Upper lobe of right lung (tissue), 1 donor: ENCODE results near the gene KCND3. TPM values are rescaled to one million over a fixed set of nuclear protein-coding genes. Genes with fewer than 3 reads are reported as not detected.

Source experiments
- ATAC-seq: fragments of 200-7000 bp; cut with Tn5 transposase; one replicate; pipeline ENCODE4 v1.9.1; 2020; ENCODE audit warnings: mild to moderate bottlenecking, moderate library complexity
- DNase-seq: peaks from one replicate; pipeline ENCODE4 v3.0.0-alpha.2; 2020
- H3K27ac ChIP-seq: fragments of 200-600 bp; one replicate; pipeline ENCODE4 v1.8.0; 2022
- H3K27me3 ChIP-seq: fragments of 200-600 bp; one replicate; pipeline ENCODE4 v1.8.0; 2022; ENCODE audit warnings: mild to moderate bottlenecking
- H3K36me3 ChIP-seq: fragments of 200-600 bp; one replicate; pipeline ENCODE4 v1.8.0; 2022
- H3K4me1 ChIP-seq: fragments of 200-600 bp; one replicate; pipeline ENCODE4 v1.8.0; 2022
- H3K4me3 ChIP-seq: fragments of 200-600 bp; one replicate; pipeline ENCODE4 v1.8.0; 2022; ENCODE audit warnings: mild to moderate bottlenecking
- H3K9me3 ChIP-seq: fragments of 200-600 bp; one replicate; pipeline ENCODE4 v1.8.0; 2022
- intact Hi-C: fragments of 100-400 bp; cut with DNase I; formaldehyde crosslinking; loops from one replicate; pipeline ENCODE4 v1.11.0; 2022
- total RNA-seq: library from RNA; stranded (reverse); fragmentation: NEBNext Ultra II Directional; extraction: Animal tissue kit (Norgen Biotek cat#: 25700); gene quantifications from one replicate; pipeline ENCODE4 v1.2.1, GENCODE V29; 2021
- TF ChIP-seq, protein P1 (sequence below): fragments of 200-600 bp; IDR thresholded peaks from one replicate; pipeline ENCODE4 v1.8.0; 2022; ENCODE audit warnings: antibody characterized with exemption
- donor health status: DM: no; HTN: yes; CAD: no; lungs with severe emphysema.

The KCND3 gene
- total RNA-seq, 1 donor from 2014 or later = 6.3 TPM

DNA sequence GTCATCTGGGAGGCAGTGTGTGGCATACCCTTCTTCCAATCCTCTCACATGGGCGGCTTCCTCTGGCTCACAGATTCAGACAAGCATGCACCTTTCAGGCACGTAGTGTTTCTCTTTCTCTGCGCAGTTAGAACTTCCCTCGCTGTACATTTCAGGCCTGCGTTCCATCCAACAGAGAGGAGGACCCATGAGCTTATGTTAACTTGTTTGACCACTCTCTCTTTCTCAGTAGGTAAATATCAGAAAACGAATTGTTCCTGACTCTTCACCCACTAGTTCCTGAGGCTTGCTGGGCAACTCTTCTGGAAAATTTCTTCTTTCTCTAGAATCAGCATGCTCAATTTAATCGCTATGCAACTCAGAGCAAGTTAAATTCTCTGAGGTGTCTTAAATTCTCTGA is 148.3 kb downstream of the KCND3 start:
- ATAC-seq (no peak), DNase-seq (no peak)
- Histone ChIP-seq H3K27ac (no peak overlapping the region), H3K9me3 (no peaks in the 10 kb centered on the region), H3K27me3 (no peaks in the 10 kb centered on the region), H3K4me3 (no peak overlapping the region), H3K4me1 (no peaks in the 10 kb centered on the region), H3K36me3 (no peaks in the 10 kb centered on the region)
- TF ChIP-seq, protein P1, sequence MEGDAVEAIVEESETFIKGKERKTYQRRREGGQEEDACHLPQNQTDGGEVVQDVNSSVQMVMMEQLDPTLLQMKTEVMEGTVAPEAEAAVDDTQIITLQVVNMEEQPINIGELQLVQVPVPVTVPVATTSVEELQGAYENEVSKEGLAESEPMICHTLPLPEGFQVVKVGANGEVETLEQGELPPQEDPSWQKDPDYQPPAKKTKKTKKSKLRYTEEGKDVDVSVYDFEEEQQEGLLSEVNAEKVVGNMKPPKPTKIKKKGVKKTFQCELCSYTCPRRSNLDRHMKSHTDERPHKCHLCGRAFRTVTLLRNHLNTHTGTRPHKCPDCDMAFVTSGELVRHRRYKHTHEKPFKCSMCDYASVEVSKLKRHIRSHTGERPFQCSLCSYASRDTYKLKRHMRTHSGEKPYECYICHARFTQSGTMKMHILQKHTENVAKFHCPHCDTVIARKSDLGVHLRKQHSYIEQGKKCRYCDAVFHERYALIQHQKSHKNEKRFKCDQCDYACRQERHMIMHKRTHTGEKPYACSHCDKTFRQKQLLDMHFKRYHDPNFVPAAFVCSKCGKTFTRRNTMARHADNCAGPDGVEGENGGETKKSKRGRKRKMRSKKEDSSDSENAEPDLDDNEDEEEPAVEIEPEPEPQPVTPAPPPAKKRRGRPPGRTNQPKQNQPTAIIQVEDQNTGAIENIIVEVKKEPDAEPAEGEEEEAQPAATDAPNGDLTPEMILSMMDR = no peak
- intact Hi-C loops = no loop called here

DNA sequence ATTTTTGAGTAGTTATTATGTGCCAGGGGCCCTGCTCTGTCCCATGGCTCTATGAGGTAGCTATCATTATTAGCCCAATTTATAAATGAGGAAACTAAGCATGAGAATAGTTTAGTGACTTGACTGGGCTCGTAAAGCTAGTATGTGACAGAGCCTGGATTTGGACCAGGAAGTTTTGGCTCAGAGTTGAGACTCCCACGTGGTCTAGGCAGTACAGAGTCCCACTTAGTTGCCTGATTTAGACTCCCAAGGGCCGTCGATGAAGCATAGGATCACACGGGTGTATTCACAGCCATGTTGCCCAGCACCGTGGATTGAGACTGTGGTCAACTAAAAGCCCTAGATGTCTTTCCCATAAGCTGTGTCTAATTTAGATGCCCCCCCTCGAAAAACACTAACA is 152.1 kb downstream of the KCND3 start:
- ATAC-seq (no peak), DNase-seq (no peak)
- Histone ChIP-seq H3K9me3 (no peaks in the 10 kb centered on the region), H3K36me3 (no peaks in the 10 kb centered on the region), H3K4me3 (no peak overlapping the region), H3K4me1 (no peaks in the 10 kb centered on the region), H3K27me3 (no peaks in the 10 kb centered on the region), H3K27ac (no peak overlapping the region)
- TF ChIP-seq, protein P1 = no peak
- intact Hi-C loops = no loop called here

DNA sequence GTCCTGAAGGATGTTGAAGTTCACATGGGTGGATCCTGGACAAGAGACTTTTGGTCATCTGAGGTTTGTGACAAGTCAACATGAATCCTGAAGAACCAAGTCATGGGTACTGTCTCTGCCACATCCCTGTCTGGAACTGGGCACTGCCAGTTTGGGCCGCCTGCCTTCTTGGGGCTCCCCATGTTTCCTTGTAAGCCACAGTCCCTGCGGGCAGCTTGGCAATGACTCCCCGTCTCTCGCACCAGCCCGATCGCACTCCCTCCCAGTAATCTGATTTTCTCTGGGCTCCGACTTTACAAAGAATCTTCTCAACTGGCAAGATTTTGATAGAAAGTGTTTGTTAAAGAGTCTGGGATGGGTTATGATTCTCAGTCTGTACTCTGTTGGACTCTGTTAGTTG is 153.4 kb downstream of the KCND3 start:
- H3K27me3 ChIP-seq = no peaks in the 10 kb centered on the region
- H3K4me3 ChIP-seq = no peak overlapping the region
- intact Hi-C loops = no loop called here
- H3K36me3 ChIP-seq = no peaks in the 10 kb centered on the region
- ATAC-seq (no peak), DNase-seq (no peak)
- H3K27ac ChIP-seq = no peak overlapping the region
- no peaks in the 10 kb centered on the region for H3K4me1 ChIP-seq
- H3K9me3 ChIP-seq = no peaks in the 10 kb centered on the region
- TF ChIP-seq, protein P1 = no peak

DNA sequence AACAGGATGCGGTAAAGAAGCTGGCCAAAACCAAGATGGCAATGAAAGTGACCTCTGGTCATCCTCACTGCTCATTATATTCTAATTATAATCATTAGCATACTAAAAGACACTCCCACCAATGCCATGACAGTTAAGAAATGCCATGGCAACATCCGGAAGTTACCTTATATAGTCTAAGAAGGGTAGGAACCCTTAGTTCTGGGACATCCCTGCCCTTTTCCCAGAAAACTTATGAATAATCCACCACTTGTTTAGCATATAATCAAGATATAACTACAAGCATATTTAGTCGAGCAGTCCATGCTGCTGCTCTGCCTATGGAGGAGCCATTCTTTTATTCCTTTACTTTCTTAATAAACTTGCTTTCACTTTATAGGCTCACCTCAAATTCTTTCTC is 154.0 kb downstream of the KCND3 start:
- no peaks in the 10 kb centered on the region for H3K27me3 ChIP-seq
- TF ChIP-seq, protein P1 = no peak
- H3K27ac ChIP-seq = no peak overlapping the region
- no peaks in the 10 kb centered on the region for H3K36me3 ChIP-seq
- H3K4me3 ChIP-seq = no peak overlapping the region
- H3K9me3 ChIP-seq = no peaks in the 10 kb centered on the region
- H3K4me1 ChIP-seq = no peaks in the 10 kb centered on the region
- DNase-seq (no peak), ATAC-seq (no peak)
- intact Hi-C loops = no loop called here

DNA sequence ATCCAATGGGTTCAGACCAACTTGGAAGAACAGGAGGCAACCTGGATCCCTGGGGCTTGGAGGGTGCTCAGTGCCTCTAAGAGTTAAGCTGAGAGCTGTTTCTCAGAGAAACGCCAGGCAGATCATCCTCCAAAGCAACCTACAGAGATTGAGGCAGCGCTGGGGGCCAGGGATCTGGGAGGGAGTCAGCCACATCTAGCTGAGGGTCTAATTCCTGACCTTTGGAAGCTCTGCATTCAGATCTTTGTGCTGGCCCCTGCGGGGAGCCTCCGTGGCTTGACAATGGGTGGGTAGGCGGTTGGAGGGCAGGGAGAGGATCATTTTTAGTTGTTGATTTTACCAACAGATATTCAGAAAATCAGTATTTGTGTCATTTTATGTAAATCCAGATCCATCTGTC is 154.5 kb downstream of the KCND3 start:
- Histone ChIP-seq H3K27me3 (no peaks in the 10 kb centered on the region), H3K9me3 (no peaks in the 10 kb centered on the region), H3K36me3 (no peaks in the 10 kb centered on the region), H3K27ac (no peak overlapping the region), H3K4me3 (no peak overlapping the region), H3K4me1 (no peaks in the 10 kb centered on the region)
- intact Hi-C loops = no loop called here
- TF ChIP-seq, protein P1 = no peak
- ATAC-seq (no peak), DNase-seq (no peak)

DNA sequence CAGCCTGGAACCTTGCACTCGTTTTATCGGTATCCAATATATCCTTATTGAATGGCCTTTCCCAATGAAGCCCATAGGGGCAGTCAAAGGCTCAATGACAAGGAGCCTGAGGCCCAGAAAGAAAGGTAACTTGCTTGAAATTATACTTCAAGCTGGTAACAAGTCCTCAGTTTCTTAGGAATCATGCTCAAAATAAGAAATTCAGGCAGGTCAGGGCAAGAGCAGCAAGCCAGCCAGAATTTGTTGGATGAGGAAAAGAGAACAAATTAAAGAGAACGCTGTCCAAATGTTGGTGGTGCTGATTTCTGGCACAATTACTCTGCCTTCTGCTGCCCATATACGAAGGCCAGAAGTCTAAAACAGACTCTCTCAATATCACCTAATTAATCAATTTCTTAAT is 156.1 kb downstream of the KCND3 start:
- Histone ChIP-seq H3K27me3 (no peaks in the 10 kb centered on the region), H3K4me1 (no peaks in the 10 kb centered on the region), H3K27ac (no peak overlapping the region), H3K4me3 (no peak overlapping the region), H3K9me3 (no peaks in the 10 kb centered on the region), H3K36me3 (no peaks in the 10 kb centered on the region)
- DNase-seq = no peak
- TF ChIP-seq, protein P1 = no peak
- intact Hi-C loops = no loop called here
- no peak for ATAC-seq
